Panc1 (cell line): ENCODE results near the gene ERC2.

ENCODE experiments used
- CTCF ChIP-seq: fragments of 450-650 bp; IDR thresholded peaks from 2 replicates; pipeline ENCODE4 v1.5.1; 2017; ENCODE audit warnings: mild to moderate bottlenecking
- POLR2AphosphoS5 ChIP-seq: IDR thresholded peaks from 2 replicates; pipeline ENCODE4 v1.6.1; 2012; ENCODE audit warnings: mild to moderate bottlenecking, low read depth, low read length, moderate library complexity
- REST ChIP-seq, 2 experiments: IDR thresholded peaks; 2 replicates each; pipeline ENCODE4 v1.6.1; 2011 to 2012; ENCODE audit warnings: low read depth in 2 of 2, control low read depth in 1 of 2, low read length in 1 of 2, mild to moderate bottlenecking in 1 of 2, moderate library complexity in 1 of 2; ENCODE audit not compliant: insufficient read depth in 1 of 2
- SIN3A ChIP-seq: IDR thresholded peaks from 2 replicates; pipeline ENCODE4 v1.6.1; 2012; ENCODE audit warnings: low read depth, mild to moderate bottlenecking, low read length, moderate library complexity, borderline replicate concordance; ENCODE audit not compliant: insufficient read depth

GRCh38 chr3:55910543-55910942 lies 557.7 kb downstream of the ERC2 start:
- TF ChIP-seq CTCF = no peak
- TF ChIP-seq SIN3A = no peak
- no peak for TF ChIP-seq REST (IDR thresholded peaks at IDR 0.05; ENCODE audit: insufficient read depth in 1 of 2, low read depth in 2 of 2, low read length in 1 of 2)
- no peak for TF ChIP-seq POLR2AphosphoS5
